GM23338 (cell line): ENCODE results near the gene THSD7A. TPM values are rescaled to one million over a fixed set of nuclear protein-coding genes. Genes with fewer than 3 reads are reported as not detected.

ENCODE experiments used
- ATAC-seq: fragments of 200-7000 bp; cut with Tn5 transposase; 3 replicates; pipeline ENCODE4 v1.9.1; 2020
- DNase-seq: peaks from one replicate; pipeline ENCODE4 v3.0.0-alpha.2; 2015; ENCODE audit warnings: low spot score
- H2AFZ ChIP-seq: fragments of 200-600 bp; sonication (generic); 2 replicates; pipeline ENCODE4 v1.8.0; 2016; ENCODE audit warnings: antibody characterized with exemption, mild to moderate bottlenecking, moderate library complexity
- H3F3A ChIP-seq: fragments of 200-600 bp; sonication (generic); replicated peaks from 2 replicates; pipeline ENCODE4 v1.8.0; 2017; ENCODE audit warnings: antibody characterized with exemption, mixed run types, low read depth
- H3K27ac ChIP-seq: fragments of 200-600 bp; sonication (generic); 2 replicates; pipeline ENCODE4 v1.6.1; 2016; ENCODE audit warnings: low read depth
- H3K27me3 ChIP-seq: fragments of 200-600 bp; sonication (generic); 2 replicates; pipeline ENCODE4 v1.8.0; 2016; ENCODE audit warnings: mild to moderate bottlenecking, mixed run types, moderate library complexity; ENCODE audit not compliant: insufficient read depth
- H3K36me3 ChIP-seq: fragments of 200-600 bp; sonication (generic); 2 replicates; pipeline ENCODE4 v1.8.0; 2016; ENCODE audit warnings: mild to moderate bottlenecking; ENCODE audit not compliant: insufficient read depth
- H3K4me1 ChIP-seq: fragments of 200-600 bp; sonication (generic); 2 replicates; pipeline ENCODE4 v1.8.0; 2016; ENCODE audit warnings: mild to moderate bottlenecking, moderate library complexity; ENCODE audit not compliant: insufficient read depth
- H3K4me2 ChIP-seq: fragments of 200-600 bp; sonication (generic); 2 replicates; pipeline ENCODE4 v1.7.1; 2017; ENCODE audit warnings: mixed run types
- H3K4me3 ChIP-seq: fragments of 200-600 bp; sonication (generic); 2 replicates; pipeline ENCODE4 v1.6.1; 2016; ENCODE audit warnings: mixed run types
- H3K79me2 ChIP-seq: fragments of 200-600 bp; sonication (generic); replicated peaks from 2 replicates; pipeline ENCODE4 v1.8.0; 2017; ENCODE audit warnings: mild to moderate bottlenecking; ENCODE audit not compliant: insufficient read depth
- H3K9me2 ChIP-seq: fragments of 200-600 bp; sonication (generic); 2 replicates; pipeline ENCODE4 v1.8.0; 2017; ENCODE audit not compliant: insufficient read depth
- H4K20me1 ChIP-seq: fragments of 200-600 bp; sonication (generic); replicated peaks from 2 replicates; pipeline ENCODE4 v1.8.0; 2017; ENCODE audit warnings: mild to moderate bottlenecking; ENCODE audit not compliant: insufficient read depth
- H3K27ac Mint-ChIP-seq: 2 replicates; pipeline ENCODE4 v1.8.0; 2020; ENCODE audit warnings: inconsistent platforms, mild to moderate bottlenecking, moderate library complexity, mixed read lengths
- H3K27me3 Mint-ChIP-seq: 3 replicates; pipeline ENCODE4 v1.8.0; 2022; ENCODE audit warnings: low read depth, mild to moderate bottlenecking, moderate library complexity, mixed read lengths, inconsistent platforms; ENCODE audit not compliant: insufficient read depth, poor library complexity
- H3K36me3 Mint-ChIP-seq: 3 replicates; pipeline ENCODE4 v1.8.0; 2021; ENCODE audit warnings: low read depth, mild to moderate bottlenecking, inconsistent platforms, moderate library complexity, mixed read lengths
- H3K4me1 Mint-ChIP-seq: 3 replicates; pipeline ENCODE4 v1.8.0; 2020; ENCODE audit warnings: mild to moderate bottlenecking, inconsistent platforms, mixed read lengths
- H3K4me3 Mint-ChIP-seq: 3 replicates; pipeline ENCODE4 v1.8.0; 2021; ENCODE audit warnings: moderate library complexity, mild to moderate bottlenecking, inconsistent platforms, mixed read lengths
- H3K9me3 Mint-ChIP-seq: 3 replicates; pipeline ENCODE4 v1.8.0; 2020; ENCODE audit warnings: moderate library complexity, mild to moderate bottlenecking, inconsistent platforms, mixed read lengths
- CTCF ChIP-seq, 2 experiments: fragments of 200-600 bp in 1 of 2; sonication (generic) in 1 of 2; conservative IDR thresholded peaks; 2 replicates each; pipeline versions ENCODE4 v1.5.1 to v1.6.1; 2016 to 2017; ENCODE audit warnings: antibody characterized with exemption in 2 of 2, low read depth in 2 of 2, mild to moderate bottlenecking in 2 of 2, moderate library complexity in 1 of 2
- ETS1 ChIP-seq: IDR thresholded peaks from 2 replicates; pipeline ENCODE4 v1.6.1; 2016; ENCODE audit warnings: antibody characterized with exemption
- EZH2 ChIP-seq: fragments of 200-600 bp; sonication (generic); IDR thresholded peaks from one replicate; pipeline ENCODE4 v1.8.0; 2017; ENCODE audit warnings: antibody characterized with exemption, mild to moderate bottlenecking, low read depth; ENCODE audit not compliant: unreplicated experiment
- JUNB ChIP-seq: IDR thresholded peaks from one replicate; pipeline ENCODE4 v1.6.1; 2016; ENCODE audit warnings: antibody characterized with exemption; ENCODE audit not compliant: unreplicated experiment
- NANOG ChIP-seq: IDR thresholded peaks from 2 replicates; pipeline ENCODE4 v1.6.1; 2016; ENCODE audit warnings: antibody characterized with exemption, borderline replicate concordance
- POLR2AphosphoS5 ChIP-seq: IDR thresholded peaks from 2 replicates; pipeline ENCODE4 v1.6.1; 2016; ENCODE audit warnings: antibody characterized with exemption, low read depth
- REST ChIP-seq: IDR thresholded peaks from one replicate; pipeline ENCODE4 v1.6.1; 2018; ENCODE audit warnings: antibody characterized with exemption; ENCODE audit not compliant: unreplicated experiment
- STAT1 ChIP-seq: IDR thresholded peaks from one replicate; pipeline ENCODE4 v1.6.1; 2016; ENCODE audit warnings: antibody characterized with exemption; ENCODE audit not compliant: unreplicated experiment
- ZNF114 ChIP-seq: fragments of 250-450 bp; sonication (Bioruptor Pico); IDR thresholded peaks from 2 replicates; pipeline ENCODE4 v1.5.0; 2020; ENCODE audit warnings: mild to moderate bottlenecking, moderate library complexity
- ZNF331 ChIP-seq: fragments of 250-450 bp; sonication (Bioruptor Pico); IDR thresholded peaks from 2 replicates; pipeline ENCODE4 v1.5.0; 2020; ENCODE audit warnings: low read depth, mild to moderate bottlenecking, moderate library complexity
- ZNF462 ChIP-seq: fragments of 250-450 bp; sonication (Bioruptor Pico); IDR thresholded peaks from 2 replicates; pipeline ENCODE4 v1.5.0; 2020; ENCODE audit warnings: mild to moderate bottlenecking, moderate library complexity
- polyA plus RNA-seq: library from polyadenylated mRNA; unstranded; fragments of >200 nt; fragmentation: Nextera tagmentation; extraction: Ambion mirVana; gene quantifications from 2 replicates; pipeline ENCODE4 v1.2.1, GENCODE V29; 2016
- total RNA-seq: library from RNA; depleted of rRNA; stranded (reverse); fragments of >200 nt; shearing (Covaris generic); gene quantifications from 2 replicates; pipeline ENCODE4 v1.2.3, GENCODE V29; 2014

THSD7A gene
- total and polyA plus RNA-seq, 2 experiments from 2014 or later = 1.3 to 2.1 TPM

GRCh38 chr7:11478882-11479281 lies 353.1 kb downstream of the THSD7A start:
- Histone ChIP-seq H3K4me3 (no peak overlapping the region), H3K4me1 (no peaks in the 10 kb centered on the region), H3K27ac (no peak overlapping the region), H3K27me3 (no peaks in the 10 kb centered on the region), H2AFZ (no peak overlapping the region), H4K20me1 (no peaks in the 10 kb centered on the region), H3K9me2 (no peaks in the 10 kb centered on the region), H3F3A (no peaks in the 10 kb centered on the region), H3K36me3 (no peaks in the 10 kb centered on the region), H3K79me2 (no peaks in the 10 kb centered on the region), H3K4me2 (no peak overlapping the region)
- Mint-ChIP-seq H3K36me3 (no peaks in the 10 kb centered on the region), H3K27ac (no peak overlapping the region), H3K4me1 (peaks cover 8% of the 10 kb centered on the region; the same call in 1 of the 3 replicates), H3K27me3 (no peaks in the 10 kb centered on the region), H3K9me3 (no peaks in the 10 kb centered on the region), H3K4me3 (no peak overlapping the region)
- DNase-seq = no peak
- TF ChIP-seq CTCF (conservative IDR thresholded peaks at IDR 0.05; ENCODE audit: low read depth in 2 of 2) (no peak), STAT1 (no peak), ETS1 (no peak), NANOG (no peak), POLR2AphosphoS5 (no peak), ZNF114 (CRISPR knock-in tag) (no peak)
- no peak for ATAC-seq

- Histone ChIP-seq H3F3A (no peaks in the 10 kb centered on the region), H2AFZ (no peak overlapping the region), H3K4me1 (no peaks in the 10 kb centered on the region), H3K27ac (no peak overlapping the region), H3K9me2 (no peaks in the 10 kb centered on the region), H3K4me2 (no peak overlapping the region), H4K20me1 (no peaks in the 10 kb centered on the region), H3K4me3 (no peak overlapping the region), H3K79me2 (no peaks in the 10 kb centered on the region), H3K36me3 (no peaks in the 10 kb centered on the region), H3K27me3 (no peaks in the 10 kb centered on the region)
- Mint-ChIP-seq H3K27ac (no peak overlapping the region), H3K27me3 (no peaks in the 10 kb centered on the region), H3K9me3 (no peaks in the 10 kb centered on the region), H3K4me3 (no peak overlapping the region), H3K36me3 (no peaks in the 10 kb centered on the region), H3K4me1 (peaks cover 6% of the 10 kb centered on the region; the same call in 1 of the 3 replicates)
- no peak for DNase-seq
- no peak for ATAC-seq
- no peak for TF ChIP-seq ZNF331 (CRISPR knock-in tag)
- TF ChIP-seq ZNF462 (CRISPR knock-in tag) = no peak
- no peak for TF ChIP-seq EZH2
- TF ChIP-seq JUNB = no peak
- no peak for TF ChIP-seq REST
Measured at GRCh38 chr7:11478426-11478825, 353.6 kb downstream of the THSD7A start.
